ENCODE results near the gene KCNQ4.

The KCNQ4 gene

DNA sequence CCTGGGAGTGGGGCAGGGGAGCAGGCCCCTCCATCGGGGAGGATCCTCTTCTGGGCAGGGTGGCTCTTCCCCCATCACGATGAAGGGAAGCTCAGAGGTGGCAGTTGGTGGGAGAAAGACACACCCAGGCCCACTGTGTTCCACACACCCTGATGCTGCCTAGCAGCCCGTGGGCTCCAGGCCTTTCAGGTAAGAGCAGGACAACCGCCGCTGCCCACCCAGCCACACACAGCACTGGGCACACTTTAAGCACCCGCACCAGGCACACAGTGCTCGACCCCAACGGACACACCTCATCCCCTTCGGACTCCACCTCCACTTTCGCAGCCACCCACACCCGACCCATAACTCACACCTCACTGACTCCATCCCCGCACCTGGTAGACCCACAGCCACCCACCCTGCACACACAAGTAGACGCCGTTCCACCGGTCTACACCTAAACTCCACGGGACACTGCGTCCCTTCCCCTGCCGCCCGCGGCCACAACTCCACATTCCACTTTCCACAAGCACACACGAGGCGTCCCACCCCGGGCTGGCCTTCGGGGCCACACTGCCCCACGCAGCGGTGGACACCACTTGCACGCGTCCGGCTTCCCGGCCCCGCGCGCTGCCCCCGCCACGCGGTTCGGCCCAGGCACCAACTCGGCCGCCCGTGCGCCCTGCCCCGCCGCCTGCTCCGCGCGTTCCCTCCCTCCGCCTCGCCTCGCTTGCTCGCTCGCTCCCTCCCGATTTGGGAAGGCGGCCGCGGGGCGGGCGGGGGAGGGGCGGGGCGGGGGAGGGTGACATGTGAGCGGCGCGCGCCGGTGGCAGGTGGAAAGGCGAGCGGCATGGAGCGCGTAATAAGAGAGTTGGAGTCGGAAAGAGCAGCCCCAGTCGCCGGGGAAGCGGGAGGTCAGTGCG lies at the start of gene KCNQ4:
Gene KCNQ4, plus strand, starts transcription at position 787 of the 905 bp plus-strand sequence. CDS start 307 bp downstream, outside the sequence.
- in situ Hi-C loops (cut with HindIII; ENCODE audit: low sequenced_read_pairs): no loop called here

DNA sequence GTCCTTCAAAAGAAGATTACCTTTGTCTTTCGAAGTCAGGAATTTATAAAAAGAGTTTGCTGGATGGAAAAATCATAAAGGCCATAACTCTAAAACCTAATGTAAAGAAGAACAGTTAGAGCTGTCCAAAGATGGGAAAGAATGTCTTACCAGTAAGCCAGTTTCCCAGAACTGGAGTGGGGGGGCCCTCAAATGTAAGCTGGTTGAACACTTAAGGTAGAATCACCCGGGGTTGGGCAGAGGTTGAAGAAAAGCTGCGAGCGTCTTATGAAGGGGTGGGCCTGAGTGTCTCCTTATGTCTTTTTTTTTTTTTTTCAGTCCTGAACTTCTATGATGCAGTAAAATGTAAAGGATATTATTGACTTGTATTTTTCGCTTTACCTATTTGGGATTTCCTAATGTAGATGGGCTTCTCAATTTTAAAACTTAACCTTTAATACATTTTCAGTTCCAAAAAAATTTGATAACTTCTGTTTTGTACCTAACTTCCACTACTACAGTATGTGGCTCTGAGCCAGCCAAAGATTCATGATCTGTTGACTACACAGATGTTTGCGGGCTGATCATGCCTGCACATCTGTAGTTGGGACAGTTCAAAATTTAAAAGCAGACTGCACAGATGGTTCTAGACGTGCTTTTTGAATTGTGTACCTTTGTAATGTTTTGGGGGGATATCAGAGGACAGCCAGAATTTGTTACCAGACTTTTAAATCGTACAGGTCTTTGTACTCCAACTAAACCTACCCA lies 48.5 kb upstream of the KCNQ4 start:
- in situ Hi-C loops (cut with HindIII; ENCODE audit: low sequenced_read_pairs): loop anchor here (5.0 kb wide), 1 partner anchor 63 kb away; no protein-coding TSS in a partner anchor

- in situ Hi-C loops (cut with HindIII; ENCODE audit: low sequenced_read_pairs): no loop called here
These were observed 47.5 kb upstream of the KCNQ4 start for GRCh38 chr1:40736085-40736531.

- in situ Hi-C loops (cut with HindIII; ENCODE audit: low sequenced_read_pairs): no loop called here
These were observed 44.8 kb upstream of the KCNQ4 start for GRCh38 chr1:40738831-40739230.

DNA sequence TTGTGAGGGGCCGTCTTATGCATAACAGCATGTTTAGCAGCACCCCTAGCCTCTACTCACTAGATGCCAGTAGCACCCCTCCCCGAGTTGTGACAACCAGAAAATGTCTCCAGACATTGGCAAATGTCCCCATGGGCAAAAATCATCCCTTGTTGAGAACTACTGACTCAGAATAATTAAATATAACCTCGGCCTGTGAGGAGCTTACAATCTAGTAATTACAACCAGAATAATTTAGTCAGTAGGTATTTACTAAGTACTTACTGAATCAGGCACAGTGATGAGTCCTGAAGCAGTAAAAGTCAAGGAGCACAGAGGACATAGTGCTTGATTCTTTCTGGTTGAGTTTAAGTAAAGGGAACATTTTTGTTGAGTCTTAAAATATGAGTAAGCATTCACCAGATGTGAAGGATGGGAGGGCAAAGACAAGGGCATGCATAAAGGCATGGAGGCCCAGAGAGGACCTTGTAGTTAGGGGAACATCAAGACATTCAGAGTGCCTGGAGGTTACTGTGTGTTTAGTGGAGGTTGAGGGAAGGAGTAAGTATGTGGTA lies 44.1 kb upstream of the KCNQ4 start:
- in situ Hi-C loops (cut with HindIII; ENCODE audit: low sequenced_read_pairs): no loop called here

GRCh38 chr1:40740039-40740996 lies 43.3 kb upstream of the KCNQ4 start:
- in situ Hi-C loops (cut with HindIII; ENCODE audit: low sequenced_read_pairs): no loop called here

DNA sequence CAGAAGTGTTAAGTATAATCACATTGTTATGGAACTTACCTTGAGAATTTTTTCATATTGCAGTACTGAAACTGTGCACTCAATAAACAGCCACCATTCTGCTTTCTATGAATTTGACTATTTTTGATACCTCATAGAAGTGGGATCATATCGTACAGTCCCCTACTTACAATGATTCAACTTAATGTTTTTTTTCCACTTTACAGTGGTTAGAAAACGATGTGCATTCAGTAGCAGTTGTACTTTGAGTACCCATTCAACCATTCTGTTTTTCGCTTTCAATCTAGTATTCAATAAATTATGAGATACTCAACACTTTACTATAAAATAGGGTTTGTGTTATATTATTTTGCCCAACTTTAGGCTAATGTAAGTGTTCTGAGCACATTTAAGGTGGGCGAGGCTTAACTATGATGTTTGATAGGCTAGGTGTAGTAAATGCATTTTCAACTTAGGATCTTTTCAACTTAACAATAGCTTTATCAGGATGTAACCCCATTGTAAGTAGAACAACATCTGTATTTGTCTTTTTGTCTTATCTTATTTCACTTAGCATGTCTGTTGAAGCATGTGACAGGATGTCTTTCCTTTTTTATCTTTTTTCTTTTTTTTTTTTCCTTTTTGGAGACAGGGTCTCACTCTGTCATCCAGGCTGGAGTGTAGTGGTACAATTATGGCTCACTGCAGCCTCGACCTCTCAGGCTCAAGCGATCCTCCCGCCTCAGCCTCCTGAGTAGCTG lies 42.4 kb upstream of the KCNQ4 start:
- in situ Hi-C loops (cut with HindIII; ENCODE audit: low sequenced_read_pairs): no loop called here

DNA sequence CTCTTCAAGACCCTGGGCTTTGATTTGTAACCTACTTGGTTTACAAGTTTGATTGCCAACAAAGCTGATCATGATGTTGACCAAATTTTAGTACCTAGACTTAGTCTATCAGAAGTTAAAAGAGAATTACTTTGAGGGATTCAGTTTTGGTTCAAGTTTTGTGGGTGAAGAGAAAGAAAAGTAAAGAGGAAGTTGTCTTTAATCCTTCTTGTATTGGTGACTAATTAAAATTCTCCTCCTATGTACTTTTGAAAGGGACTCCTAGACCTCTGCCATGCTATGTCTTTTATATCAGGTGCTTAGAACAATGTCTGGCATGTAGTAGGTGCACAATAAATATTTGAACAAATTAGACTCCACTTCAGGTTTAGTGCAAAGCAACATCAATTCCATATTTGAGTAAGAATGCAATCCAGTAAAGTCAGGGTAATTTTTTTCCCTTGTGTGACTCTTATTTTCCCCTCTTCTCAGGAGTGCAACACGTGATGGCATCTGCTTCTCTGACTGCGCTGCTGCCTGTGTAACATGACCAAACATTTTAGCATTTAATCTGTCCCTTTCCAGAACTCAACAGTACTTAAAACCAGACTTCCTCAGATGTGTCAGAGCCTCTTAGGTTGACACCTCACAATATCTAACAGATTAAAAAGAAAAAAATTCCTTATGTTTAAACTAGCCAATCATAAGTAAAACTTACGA lies 41.1 kb upstream of the KCNQ4 start:
- in situ Hi-C loops (cut with HindIII; ENCODE audit: low sequenced_read_pairs): no loop called here

DNA sequence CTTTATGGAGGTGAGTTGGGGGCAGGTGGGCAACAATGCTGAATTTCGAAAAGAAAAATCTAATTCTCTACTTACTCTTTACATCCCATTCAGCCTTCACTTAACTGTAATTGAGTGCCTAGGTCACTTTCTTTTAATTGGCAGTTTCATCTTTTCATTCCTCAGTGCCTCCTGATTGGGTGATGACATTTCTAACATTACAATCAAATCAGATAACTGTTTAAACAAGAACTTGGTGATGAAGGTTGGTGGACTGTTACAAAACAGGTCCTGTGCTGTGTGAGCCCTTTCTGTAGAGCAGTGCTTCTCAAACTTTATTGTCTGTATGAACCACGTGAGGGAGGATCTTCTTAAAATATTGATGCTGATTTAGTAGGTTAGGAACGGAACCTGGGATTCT lies 40.1 kb upstream of the KCNQ4 start:
- in situ Hi-C loops (cut with HindIII; ENCODE audit: low sequenced_read_pairs): no loop called here

DNA sequence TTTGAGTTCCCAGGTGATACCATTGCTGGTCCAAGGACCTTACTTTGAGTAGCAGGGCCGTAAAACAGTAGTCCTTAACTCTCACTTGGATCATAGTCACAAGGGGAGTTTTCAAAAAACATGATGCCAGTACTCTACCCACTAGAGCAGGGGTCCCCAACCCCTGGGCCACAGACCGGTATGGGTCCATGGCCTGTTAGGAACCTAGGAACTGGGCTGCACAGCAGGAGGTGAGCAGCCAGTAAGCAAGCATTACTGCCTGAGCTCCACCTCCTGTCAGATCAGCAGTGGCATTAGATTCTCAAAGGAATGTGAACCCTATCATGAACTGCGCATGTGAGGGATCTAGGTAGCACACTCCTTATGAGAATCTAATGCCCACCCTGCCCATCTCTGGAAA lies 39.7 kb upstream of the KCNQ4 start:
- in situ Hi-C loops (cut with HindIII; ENCODE audit: low sequenced_read_pairs): no loop called here

- in situ Hi-C loops (cut with HindIII; ENCODE audit: low sequenced_read_pairs): no loop called here
These were observed 38.4 kb upstream of the KCNQ4 start for GRCh38 chr1:40745176-40745575.

DNA sequence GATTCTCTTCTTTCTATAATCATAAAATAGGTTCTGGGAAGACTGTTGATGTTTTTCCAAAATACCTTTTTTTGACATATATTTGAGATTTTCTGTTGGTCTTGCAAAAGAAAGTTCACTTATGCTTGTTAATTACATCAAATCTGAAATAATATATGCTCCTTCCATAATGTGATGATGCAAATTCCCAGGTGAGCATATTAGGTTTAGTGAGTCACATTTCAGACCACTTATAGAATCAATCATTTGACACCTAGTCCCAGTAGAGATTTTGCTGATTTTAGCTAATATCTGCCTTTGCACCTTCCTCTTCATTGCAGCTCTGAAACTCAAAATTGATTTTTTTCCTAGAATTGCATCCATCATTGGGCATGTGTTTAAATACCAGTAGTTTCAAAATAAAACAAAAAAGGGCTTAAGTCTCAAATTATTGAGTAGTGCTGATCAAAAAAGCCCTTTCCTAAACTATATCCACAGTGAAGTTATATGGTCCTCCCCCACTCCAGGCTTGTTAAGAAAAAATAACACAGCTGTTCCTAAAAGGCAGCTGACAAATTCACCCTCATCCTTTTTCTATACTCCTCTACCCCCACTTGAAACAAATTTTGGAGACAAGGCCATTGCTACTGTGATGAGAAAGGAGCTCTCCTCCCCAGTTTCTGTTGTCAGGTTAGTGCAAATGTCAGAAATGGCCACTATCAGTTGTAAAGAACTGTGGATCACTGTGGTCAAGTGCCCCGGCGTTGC lies 37.1 kb upstream of the KCNQ4 start:
- in situ Hi-C loops (cut with HindIII; ENCODE audit: low sequenced_read_pairs): no loop called here

- in situ Hi-C loops (cut with HindIII; ENCODE audit: low sequenced_read_pairs): no loop called here
These were observed 34.5 kb upstream of the KCNQ4 start for GRCh38 chr1:40748841-40749718.

DNA sequence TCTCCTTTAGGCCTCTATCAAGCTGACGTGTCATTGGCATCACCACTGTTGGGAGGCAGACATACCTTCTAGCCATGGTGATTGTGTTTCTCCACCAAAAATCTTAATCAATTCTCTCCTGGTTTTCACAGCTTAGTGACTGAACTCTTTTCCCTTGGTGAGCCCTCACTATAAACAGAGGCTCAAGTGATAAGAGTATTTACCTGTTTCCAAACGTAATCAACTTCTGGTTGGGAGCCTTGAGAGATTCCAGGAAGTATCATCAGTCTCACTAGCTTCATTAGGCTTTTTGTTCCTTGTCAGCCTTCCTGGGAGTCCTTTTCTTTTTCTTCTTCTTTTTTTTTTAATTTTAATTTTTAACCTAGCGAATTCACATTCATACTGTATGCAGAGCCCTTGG lies 33.8 kb upstream of the KCNQ4 start:
- in situ Hi-C loops (cut with HindIII; ENCODE audit: low sequenced_read_pairs): no loop called here

GRCh38 chr1:40750451-40750908 lies 33.1 kb upstream of the KCNQ4 start:
- in situ Hi-C loops (cut with HindIII; ENCODE audit: low sequenced_read_pairs): no loop called here

DNA sequence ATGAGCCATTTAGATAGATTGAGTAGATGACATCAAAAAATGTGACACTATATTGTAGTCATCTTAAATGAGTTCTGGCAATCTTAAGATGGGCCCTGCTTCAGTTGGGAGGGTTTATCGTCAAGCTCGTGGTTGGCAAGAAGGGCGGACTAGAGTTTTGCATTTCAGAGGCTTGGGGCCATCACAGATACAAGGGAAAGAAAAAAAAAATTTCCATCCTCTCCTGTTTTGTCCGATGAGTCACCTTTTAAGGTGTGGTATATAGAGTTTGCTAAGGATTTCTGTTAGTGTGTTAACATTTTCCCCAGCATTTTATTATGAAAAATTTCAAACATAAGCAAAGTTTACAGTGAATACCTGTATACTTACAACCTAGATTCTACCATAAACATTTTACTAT lies 31.8 kb upstream of the KCNQ4 start:
- in situ Hi-C loops (cut with HindIII; ENCODE audit: low sequenced_read_pairs): no loop called here

DNA sequence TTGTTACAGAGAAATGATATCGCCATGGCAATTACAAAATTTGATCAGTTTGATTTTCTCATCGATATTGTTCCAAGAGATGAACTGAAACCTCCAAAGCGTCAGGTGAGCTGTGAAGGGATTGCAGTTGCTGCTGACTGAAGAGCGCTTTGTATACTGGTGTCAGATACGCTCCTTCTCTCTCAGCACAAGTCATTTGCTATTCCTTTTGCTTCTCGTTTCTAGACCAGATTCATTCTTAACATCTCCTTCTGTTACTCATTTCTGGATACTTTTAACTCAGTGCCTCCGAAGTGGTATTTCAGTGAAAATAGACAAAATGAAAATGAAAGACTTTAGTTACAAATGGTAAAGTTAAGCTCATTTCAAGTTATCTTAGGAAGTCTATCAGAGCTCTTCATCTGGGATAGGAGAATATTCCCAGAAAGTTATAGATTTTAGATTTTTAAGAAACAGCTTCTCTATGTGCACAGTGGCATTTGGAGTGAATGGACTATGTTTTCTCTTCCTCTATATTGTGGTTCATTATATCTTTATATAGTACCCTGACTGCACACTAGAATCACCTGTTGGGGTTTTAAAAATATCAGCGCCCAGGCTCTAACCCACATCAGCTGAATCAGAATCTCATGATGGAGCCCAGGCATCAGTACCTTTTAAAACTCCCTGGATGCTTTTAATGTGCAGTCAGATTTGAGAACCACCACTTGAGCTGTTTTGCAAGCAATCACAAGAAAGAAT lies 30.3 kb upstream of the KCNQ4 start:
- in situ Hi-C loops (cut with HindIII; ENCODE audit: low sequenced_read_pairs): no loop called here

Data from endothelial cell of hepatic sinusoid (primary cell).